Calu3 (cell line): Measurements from ENCODE around the gene MAP2K3. TPM values are rescaled to one million over a fixed set of nuclear protein-coding genes. Genes with fewer than 3 reads are reported as not detected.
A peak's percentile ranks its signal among the peaks of the same experiment; 100 is the strongest.

Experiments used
- BruUV-seq: library from RNA; stranded (reverse); fragments of 400-500 nt; replicated peaks from 2 replicates; lab custom pipeline; 2021; lab: Mats Ljungman, UMichigan
- CTCF ChIA-PET: fragments of 300-600 bp; sonication (Branson Sonifier 250); formaldehyde crosslinking; loops from one replicate; lab custom pipeline; 2022; ENCODE audit warnings: antibody characterized with exemption; lab: Charles Lee
- DNase-seq: peaks from one replicate; pipeline ENCODE4 v3.0.0; 2022
- H3K27ac Mint-ChIP-seq: one replicate; pipeline ENCODE4 v1.8.0; 2022; ENCODE audit warnings: mixed read lengths; ENCODE audit not compliant: unreplicated experiment
- H3K27me3 Mint-ChIP-seq: one replicate; pipeline ENCODE4 v1.8.0; 2022; ENCODE audit warnings: mixed read lengths; ENCODE audit not compliant: unreplicated experiment
- H3K36me3 Mint-ChIP-seq: one replicate; pipeline ENCODE4 v1.8.0; 2022; ENCODE audit warnings: mild to moderate bottlenecking, moderate library complexity, mixed read lengths; ENCODE audit not compliant: insufficient read depth, unreplicated experiment
- H3K4me1 Mint-ChIP-seq: one replicate; pipeline ENCODE4 v1.8.0; 2022; ENCODE audit warnings: mild to moderate bottlenecking, low read depth, mixed read lengths; ENCODE audit not compliant: unreplicated experiment
- H3K4me3 Mint-ChIP-seq: one replicate; pipeline ENCODE4 v1.8.0; 2022; ENCODE audit warnings: mild to moderate bottlenecking, low read depth, moderate library complexity, mixed read lengths; ENCODE audit not compliant: unreplicated experiment
- H3K9me3 Mint-ChIP-seq: one replicate; pipeline ENCODE4 v1.8.0; 2022; ENCODE audit warnings: low read depth, mixed read lengths; ENCODE audit not compliant: unreplicated experiment
- CTCF ChIP-seq: fragments of 200-600 bp; IDR thresholded peaks from one replicate; pipeline ENCODE4 v1.8.0; 2022; ENCODE audit warnings: antibody characterized with exemption; ENCODE audit not compliant: unreplicated experiment
- intact Hi-C: fragments of 100-400 bp; cut with micrococcal nuclease; formaldehyde crosslinking; loops from one replicate; pipeline ENCODE4 v1.10.0; 2022; ENCODE audit not compliant: unreplicated experiment
- total RNA-seq: library from RNA; stranded (reverse); gene quantifications from 2 replicates; pipeline ENCODE4 v1.2.3, GENCODE V29; 2022

MAP2K3 gene
- total RNA-seq, 1 experiment from 2014 or later = 93.5 TPM

DNA sequence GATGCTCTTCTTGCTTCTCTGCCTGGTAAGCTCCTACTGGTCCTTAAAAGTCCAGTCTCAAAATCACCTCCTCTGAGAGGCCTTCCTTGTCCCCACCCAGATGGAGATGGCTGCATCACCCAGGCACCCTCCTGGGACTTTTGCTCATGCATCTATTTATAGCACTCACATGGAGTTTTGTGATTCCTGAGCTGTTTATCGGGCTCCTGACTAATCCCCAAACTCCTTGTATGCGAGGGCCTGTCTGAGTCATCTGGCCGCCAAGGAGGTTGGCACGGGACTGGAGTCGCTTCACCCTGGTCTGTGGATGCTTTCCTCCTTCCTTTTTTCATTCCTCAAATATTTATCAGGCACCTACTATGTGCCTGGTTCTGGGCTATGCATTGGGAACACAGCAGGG, 2.3 kb upstream of the MAP2K3 start:
- BruUV-seq = no TSS peak
- Mint-ChIP-seq H3K9me3 (no peaks in the 10 kb centered on the region), H3K4me1 (peaks cover 46% of the 10 kb centered on the region), H3K4me3 (peak overlapping the region; percentile 9), H3K27ac (peak overlapping the region; percentile 65), H3K27me3 (no peaks in the 10 kb centered on the region), H3K36me3 (peaks cover 48% of the 10 kb centered on the region)
- intact Hi-C loops = loop anchor here (10.0 kb wide), 1 partner anchor 233 kb away; no protein-coding TSS in a partner anchor
- CTCF ChIA-PET = interaction anchor here (0.9 to 1.2 kb wide), 2 partner anchors 8 to 229 kb away, joined by 3 to 7 read pairs; no protein-coding TSS in a partner anchor
- peak; percentile 55 for DNase-seq
- TF ChIP-seq CTCF = no peak

DNA sequence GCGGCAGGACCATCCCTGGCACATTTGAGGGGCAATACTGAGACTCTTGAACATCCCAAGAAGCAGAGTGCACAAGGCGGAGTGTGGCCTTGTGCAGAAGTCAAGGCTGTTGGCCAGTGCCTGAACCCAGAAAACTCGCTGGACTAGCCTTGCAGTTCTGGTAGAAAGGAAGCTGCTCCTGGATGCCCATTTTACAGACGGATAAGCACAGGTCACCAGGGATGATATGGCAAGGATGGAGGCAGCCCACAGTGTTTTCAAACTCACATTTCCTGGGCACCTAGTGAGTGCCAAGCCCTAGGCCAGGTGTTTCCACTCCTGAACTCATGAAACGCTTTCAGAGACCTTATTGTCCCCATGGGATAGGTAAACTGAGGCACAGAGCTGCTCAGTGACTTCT, 1.7 kb upstream of the MAP2K3 start:
- no peak overlapping the region for H3K27ac Mint-ChIP-seq
- H3K4me1 Mint-ChIP-seq = peaks cover 46% of the 10 kb centered on the region
- no peak for DNase-seq

GRCh38 chr17:21283482-21284318, 811 bp upstream of the MAP2K3 start:
- peaks cover 62% of the 10 kb centered on the region for H3K36me3 Mint-ChIP-seq
- no peak for DNase-seq
- CTCF ChIA-PET = no interaction called here
- H3K4me1 Mint-ChIP-seq = peaks cover 40% of the 10 kb centered on the region
- peak overlapping the region; percentile 89 for H3K4me3 Mint-ChIP-seq
- no peaks in the 10 kb centered on the region for H3K9me3 Mint-ChIP-seq
- intact Hi-C loops = loop anchor here (10.0 kb wide), 1 partner anchor 231 kb away; no protein-coding TSS in a partner anchor
- no peak for TF ChIP-seq CTCF
- no peak overlapping the region for H3K27ac Mint-ChIP-seq
- no TSS peak for BruUV-seq
- H3K27me3 Mint-ChIP-seq = no peaks in the 10 kb centered on the region

More for the DNA sequence above, 1.7 kb upstream of the MAP2K3 start:
- no peaks in the 10 kb centered on the region for H3K27me3 Mint-ChIP-seq
- peak overlapping the region; percentile 9 for H3K4me3 Mint-ChIP-seq
- BruUV-seq = no TSS peak
- H3K36me3 Mint-ChIP-seq = peaks cover 54% of the 10 kb centered on the region
- CTCF ChIA-PET = interaction anchor here (0.9 to 1.2 kb wide), 2 partner anchors 8 to 229 kb away, joined by 3 to 7 read pairs; no protein-coding TSS in a partner anchor
- no peak for TF ChIP-seq CTCF
- no peaks in the 10 kb centered on the region for H3K9me3 Mint-ChIP-seq
- intact Hi-C loops = loop anchor here (10.0 kb wide), 1 partner anchor 232 kb away; no protein-coding TSS in a partner anchor

DNA sequence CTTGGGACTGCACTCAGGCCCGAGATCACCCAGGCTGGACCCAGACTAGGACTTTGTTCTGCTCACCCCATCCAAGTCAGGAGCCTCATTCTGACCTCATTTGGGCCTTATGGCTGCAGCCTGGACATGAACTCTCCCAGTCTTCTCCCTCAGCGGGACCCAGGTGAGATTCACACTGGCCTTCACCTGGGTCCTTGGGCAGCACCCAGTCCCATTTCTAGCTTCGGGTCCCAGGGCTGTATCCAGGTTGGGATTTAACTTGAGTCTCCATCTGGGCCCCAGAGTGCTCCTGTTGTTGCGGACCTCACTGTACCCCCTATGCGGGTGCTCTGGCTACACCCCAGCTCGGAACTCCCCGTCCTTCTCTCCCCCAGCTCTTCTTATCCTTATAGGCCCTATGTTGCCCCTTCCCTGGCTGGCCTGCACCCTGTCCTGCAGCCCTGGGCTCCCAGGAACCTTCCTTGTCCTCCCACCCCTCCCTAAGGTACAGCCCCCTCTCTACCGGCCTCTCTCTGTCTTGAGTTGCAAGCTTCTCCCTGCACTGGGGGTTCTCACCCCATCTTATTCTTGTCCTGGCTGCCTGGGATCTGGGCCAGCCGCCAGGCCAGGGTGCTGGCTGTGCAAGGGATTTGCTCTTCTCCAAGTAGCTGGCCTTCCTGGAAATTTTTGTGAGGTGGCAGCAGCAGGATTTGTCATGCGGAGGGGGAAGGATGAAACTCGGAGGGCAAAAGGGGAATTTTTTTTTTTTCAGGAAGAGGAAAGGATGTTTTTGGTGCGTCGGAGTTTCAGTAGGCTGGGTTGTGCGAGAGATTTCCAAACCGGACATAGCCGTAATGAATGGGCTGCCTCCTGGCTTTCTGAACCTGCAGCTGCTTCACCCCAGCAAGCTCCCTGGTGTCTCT, 904 bp downstream of the MAP2K3 start:
- CTCF ChIA-PET = interaction anchor here (1.1 to 1.2 kb wide), 2 partner anchors 166 to 220 kb away, joined by 3 read pairs; no protein-coding TSS in a partner anchor
- no peak for TF ChIP-seq CTCF
- Mint-ChIP-seq H3K4me3 (peak overlapping the region; percentile 89), H3K27me3 (no peaks in the 10 kb centered on the region), H3K9me3 (no peaks in the 10 kb centered on the region), H3K36me3 (peaks cover 70% of the 10 kb centered on the region), H3K4me1 (peaks cover 35% of the 10 kb centered on the region), H3K27ac (peak overlapping the region; percentile 98)
- DNase-seq = no peak
- BruUV-seq = no TSS peak
- intact Hi-C loops = loop anchor here (5.0 to 10.0 kb wide), 2 partner anchors 158 to 229 kb away; partner anchors contain the start of gene DHRS7B
